Lower leg skin (tissue), 3 donors: Measurements from ENCODE around the gene SEL1L2.

Source experiments
- CTCF ChIP-seq, 3 donors: fragments of 450-650 bp; IDR thresholded peaks; one replicate each; pipeline ENCODE4 v1.5.1; 2016; ENCODE audit warnings: antibody characterized with exemption in 3 of 3, mild to moderate bottlenecking in 3 of 3, moderate library complexity in 2 of 3
- POLR2A ChIP-seq, 2 donors: fragments of 450-650 bp; IDR thresholded peaks; one replicate each; pipeline ENCODE4 v1.6.1; 2016 to 2017; ENCODE audit warnings: antibody characterized with exemption in 2 of 2, mild to moderate bottlenecking in 1 of 2, moderate library complexity in 1 of 2

GRCh38 chr20:13857961-13858360, 132.5 kb downstream of the SEL1L2 start:
- TF ChIP-seq CTCF (IDR thresholded peaks at IDR 0.05), result no peak
- no peak for TF ChIP-seq POLR2A (IDR thresholded peaks at IDR 0.05)
